ENCODE measurements around the gene SUN3.
"Not testable (repeated sequence)": the region's sequence is repeated elsewhere in the genome, so short reads cannot be mapped to it uniquely, and the experiment has no call there.

SUN3 gene

GRCh38 chr7:47946581-47947354, 82.1 kb downstream of the SUN3 start:
- Mint-ChIP-seq H3K36me3 (no peaks in the 10 kb centered on the region), H3K4me1 (no peaks in the 10 kb centered on the region), H3K27ac (no peak overlapping the region), H3K9me3 (no peaks in the 10 kb centered on the region), H3K27me3 (no peaks in the 10 kb centered on the region), H3K4me3 (no peak overlapping the region)

DNA sequence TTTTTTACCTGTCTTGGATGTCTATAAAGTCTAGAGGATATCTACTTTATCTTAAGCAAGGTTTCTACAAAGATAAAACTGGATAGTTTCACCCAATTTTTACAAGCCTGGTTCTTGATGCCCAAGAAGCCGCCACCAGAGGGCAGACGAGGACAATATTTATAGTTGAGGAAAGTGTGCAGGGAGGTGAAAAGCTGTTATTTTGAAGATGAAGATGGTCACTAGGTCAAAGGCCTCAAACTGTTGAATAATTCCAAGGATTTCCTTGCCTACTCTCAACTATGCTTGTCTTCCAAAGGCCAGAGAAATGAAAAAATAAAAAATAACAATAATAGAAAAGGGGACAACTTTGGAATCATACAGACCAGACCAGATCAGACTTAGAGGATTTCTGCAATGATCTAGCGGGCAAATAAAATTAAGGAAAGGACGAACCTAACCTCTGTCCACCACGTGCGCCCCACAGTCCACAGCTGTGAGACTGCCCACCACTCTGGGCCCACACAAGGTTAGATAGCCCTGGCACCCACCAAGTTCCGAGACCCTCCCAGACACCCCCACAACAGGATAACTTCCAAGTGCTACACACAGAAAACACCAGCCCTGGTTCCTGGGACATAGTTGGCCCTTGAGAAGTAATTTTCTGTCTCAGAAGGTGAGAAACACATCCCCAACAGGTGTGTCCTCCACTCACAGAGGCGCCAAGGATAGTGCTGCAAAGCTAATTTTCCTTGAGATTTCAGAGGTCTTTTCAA, 83.5 kb downstream of the SUN3 start:
- Mint-ChIP-seq H3K4me3 (no peak overlapping the region), H3K27me3 (no peaks in the 10 kb centered on the region), H3K4me1 (no peaks in the 10 kb centered on the region), H3K36me3 (no peaks in the 10 kb centered on the region), H3K9me3 (no peaks in the 10 kb centered on the region), H3K27ac (no peak overlapping the region)

GRCh38 chr7:47944536-47945260, 84.2 kb downstream of the SUN3 start:
- Mint-ChIP-seq H3K27ac (no peak overlapping the region), H3K4me1 (no peaks in the 10 kb centered on the region), H3K9me3 (no peaks in the 10 kb centered on the region), H3K27me3 (no peaks in the 10 kb centered on the region), H3K36me3 (no peaks in the 10 kb centered on the region), H3K4me3 (no peak overlapping the region)

- Mint-ChIP-seq H3K36me3 (no peaks in the 10 kb centered on the region), H3K27ac (no peak overlapping the region), H3K4me1 (no peaks in the 10 kb centered on the region), H3K4me3 (no peak overlapping the region), H3K27me3 (no peaks in the 10 kb centered on the region), H3K9me3 (no peaks in the 10 kb centered on the region)
Measured at GRCh38 chr7:47943676-47944474, 85.0 kb downstream of the SUN3 start.

DNA sequence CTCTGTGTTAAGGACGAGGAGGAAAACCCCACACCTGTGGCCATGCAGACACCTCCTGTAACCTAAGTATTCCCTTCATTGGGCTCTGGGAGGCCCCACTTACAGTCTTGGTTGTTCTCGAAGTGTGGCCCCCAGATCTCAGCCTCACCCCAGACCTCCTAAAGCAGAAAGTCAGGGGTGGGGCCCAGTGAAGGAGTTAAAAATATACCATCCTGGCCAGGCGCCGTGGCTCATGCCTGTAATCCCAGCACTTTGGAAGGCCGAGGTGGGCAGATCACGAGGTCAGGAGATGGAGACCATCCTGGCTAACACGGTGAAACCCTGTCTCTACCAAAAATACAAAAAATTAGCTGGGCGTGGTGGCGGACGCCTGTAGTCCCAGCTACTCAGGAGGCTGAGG, 86.3 kb downstream of the SUN3 start:
- H3K4me3 Mint-ChIP-seq, H3K27me3 Mint-ChIP-seq, H3K27ac Mint-ChIP-seq: not testable (repeated sequence)

DNA sequence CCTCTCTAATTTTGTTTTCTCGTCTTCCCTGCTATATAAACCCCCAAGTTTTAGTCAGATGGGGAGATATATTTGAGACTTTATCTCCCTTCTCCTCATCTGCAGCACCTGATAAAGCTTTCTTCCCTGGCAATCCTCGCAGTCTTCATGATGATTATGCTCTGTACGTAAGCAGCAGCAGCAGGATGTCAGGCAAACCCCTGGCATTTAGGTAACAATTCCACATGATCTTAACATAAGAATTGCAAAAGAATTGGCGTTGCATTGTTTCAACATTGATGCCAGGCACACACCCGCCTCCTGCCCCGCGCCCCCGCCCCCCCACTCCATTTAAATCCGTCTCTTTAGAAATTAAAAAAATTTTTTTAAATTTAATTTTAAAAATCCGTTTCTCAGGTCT, 86.8 kb downstream of the SUN3 start:
- Mint-ChIP-seq H3K9me3 (no peaks in the 10 kb centered on the region), H3K4me1 (no peaks in the 10 kb centered on the region), H3K27ac (no peak overlapping the region), H3K36me3 (no peaks in the 10 kb centered on the region), H3K4me3 (no peak overlapping the region), H3K27me3 (no peaks in the 10 kb centered on the region)

More for the DNA sequence above, 86.3 kb downstream of the SUN3 start:
- H3K9me3 Mint-ChIP-seq, H3K36me3 Mint-ChIP-seq, H3K4me1 Mint-ChIP-seq: not testable (repeated sequence)

GRCh38 chr7:47941136-47941844, 87.6 kb downstream of the SUN3 start:
- H3K27ac Mint-ChIP-seq = no peak overlapping the region

DNA sequence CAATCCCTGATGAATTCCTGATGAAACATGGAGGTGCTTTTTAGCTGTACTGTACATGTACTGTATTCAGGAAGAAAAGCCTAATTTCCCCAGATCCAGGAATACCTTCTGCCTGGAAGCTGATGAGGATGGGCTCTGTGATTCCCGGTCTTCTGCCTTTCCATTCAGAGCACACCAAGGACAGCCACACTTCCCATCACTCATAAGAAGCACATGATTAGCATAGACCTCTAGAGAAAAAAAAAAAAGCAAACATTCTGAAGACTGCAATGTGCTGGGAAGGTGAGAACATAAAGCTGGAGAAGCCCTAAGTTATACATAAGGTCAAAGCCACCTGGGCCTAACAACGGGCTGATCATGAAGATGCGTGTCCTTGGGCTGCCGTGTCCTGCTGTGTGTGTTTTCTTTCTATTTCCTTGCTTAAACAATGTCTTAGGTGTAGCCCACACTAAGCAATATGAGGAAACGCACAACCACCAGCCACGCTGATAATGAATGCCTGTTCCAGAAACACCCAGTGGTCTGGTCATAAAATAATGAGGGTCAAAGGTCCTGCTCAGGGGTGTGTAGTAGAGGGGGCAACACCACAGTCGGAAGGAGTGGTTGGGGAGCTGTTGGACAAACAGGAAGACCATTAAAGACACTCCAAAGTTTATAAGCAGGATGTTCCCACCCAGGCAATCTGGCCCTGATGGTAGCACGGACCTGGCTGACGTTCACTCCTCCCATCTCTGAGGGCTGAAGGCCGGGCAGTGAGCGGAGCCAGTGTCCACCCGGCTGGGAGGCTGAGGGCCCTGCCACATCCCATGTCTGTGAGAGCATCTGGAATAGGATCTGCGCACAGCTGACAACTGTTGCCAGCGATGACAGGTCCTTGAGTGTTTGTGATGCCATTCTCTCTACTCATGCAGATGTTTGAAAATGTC, 88.6 kb downstream of the SUN3 start:
- no peaks in the 10 kb centered on the region for H3K36me3 Mint-ChIP-seq
- H3K4me1 Mint-ChIP-seq = no peaks in the 10 kb centered on the region
- H3K9me3 Mint-ChIP-seq = no peaks in the 10 kb centered on the region
- no peak overlapping the region for H3K27ac Mint-ChIP-seq
- no peak overlapping the region for H3K4me3 Mint-ChIP-seq
- no peaks in the 10 kb centered on the region for H3K27me3 Mint-ChIP-seq

More at GRCh38 chr7:47941136-47941844, 87.6 kb downstream of the SUN3 start:
- H3K27me3 Mint-ChIP-seq = no peaks in the 10 kb centered on the region
- no peak overlapping the region for H3K4me3 Mint-ChIP-seq
- no peaks in the 10 kb centered on the region for H3K36me3 Mint-ChIP-seq
- H3K4me1 Mint-ChIP-seq = no peaks in the 10 kb centered on the region
- no peaks in the 10 kb centered on the region for H3K9me3 Mint-ChIP-seq

DNA sequence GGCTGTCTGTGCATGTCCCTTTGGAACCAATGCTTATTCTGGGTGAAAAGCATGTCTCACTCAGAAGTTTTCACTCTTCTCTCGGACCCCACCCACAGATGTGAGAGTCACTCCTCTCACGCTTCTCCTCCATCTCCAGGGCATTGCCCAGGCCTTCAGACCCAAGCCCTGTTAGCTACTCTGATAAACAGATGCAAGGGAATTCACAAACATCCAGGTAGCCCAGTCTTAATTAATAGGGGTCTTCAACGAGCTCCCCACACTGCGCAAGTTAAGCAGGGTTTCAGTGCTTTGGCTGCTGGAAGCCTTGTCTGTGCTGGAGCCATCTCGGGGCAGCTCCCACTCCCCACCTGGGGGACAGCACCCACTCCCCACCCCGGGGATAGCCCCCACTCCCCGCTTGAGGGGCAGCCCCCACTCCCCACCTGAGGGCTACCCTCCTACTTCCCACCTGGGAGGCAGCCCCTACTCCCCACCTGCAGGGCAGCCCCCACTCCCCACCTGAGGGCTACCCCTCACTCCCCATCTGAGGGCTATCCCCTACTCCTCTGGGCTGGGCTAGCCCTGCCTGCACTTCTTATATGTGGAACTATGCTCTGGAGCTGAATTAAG, 89.4 kb downstream of the SUN3 start:
- no peaks in the 10 kb centered on the region for H3K4me1 Mint-ChIP-seq
- H3K36me3 Mint-ChIP-seq = no peaks in the 10 kb centered on the region
- H3K27ac Mint-ChIP-seq = no peak overlapping the region
- H3K4me3 Mint-ChIP-seq = no peak overlapping the region
- H3K9me3 Mint-ChIP-seq = no peaks in the 10 kb centered on the region
- no peaks in the 10 kb centered on the region for H3K27me3 Mint-ChIP-seq

DNA sequence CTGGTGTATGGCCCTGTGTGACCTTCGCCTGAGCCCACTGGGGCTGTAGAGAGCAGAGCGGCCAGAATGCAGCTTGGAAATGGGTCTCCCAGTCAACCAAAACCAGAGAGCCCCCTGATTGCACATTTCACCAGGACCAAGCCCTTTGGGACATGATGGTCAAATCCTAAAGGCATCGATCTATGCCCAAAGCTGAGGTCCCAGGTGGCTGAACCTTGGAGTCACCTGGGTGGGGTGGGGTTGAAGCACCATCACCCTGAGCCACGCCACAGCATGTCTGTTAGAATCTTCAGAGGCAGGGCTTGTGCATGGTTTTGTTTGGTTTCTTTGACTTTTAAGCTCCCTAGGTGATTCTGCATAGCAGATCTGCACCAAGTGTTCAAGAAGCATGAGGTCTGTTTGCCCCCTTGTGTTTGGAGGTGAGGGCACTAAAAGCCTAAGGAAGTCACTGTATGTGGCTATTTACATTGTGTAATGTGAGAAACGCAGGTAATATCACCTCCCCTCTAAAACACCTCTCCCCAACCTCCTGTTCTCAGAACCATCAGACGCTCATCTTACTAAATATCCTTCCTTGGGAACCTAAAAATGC, 90.2 kb downstream of the SUN3 start:
- Mint-ChIP-seq H3K4me1 (no peaks in the 10 kb centered on the region), H3K4me3 (no peak overlapping the region), H3K27ac (no peak overlapping the region), H3K27me3 (no peaks in the 10 kb centered on the region), H3K36me3 (no peaks in the 10 kb centered on the region), H3K9me3 (no peaks in the 10 kb centered on the region)

- Mint-ChIP-seq H3K9me3 (no peaks in the 10 kb centered on the region), H3K27me3 (no peaks in the 10 kb centered on the region), H3K36me3 (no peaks in the 10 kb centered on the region), H3K4me3 (no peak overlapping the region), H3K4me1 (no peaks in the 10 kb centered on the region), H3K27ac (no peak overlapping the region)
Measured at GRCh38 chr7:47937711-47938573, 91.0 kb downstream of the SUN3 start.

Measured in activated naive CD4-positive, alpha-beta T cell treated with anti-CD3 and anti-CD28 coated beads, Interleukin-2, amount 50 U/mL, for 24 hours (primary cell).